Activated CD4-positive, alpha-beta memory T cell treated with anti-CD3 and anti-CD28 coated beads for 36 hours (primary cell): ENCODE measurements around the gene ABCB9. TPM values are rescaled to one million over a fixed set of nuclear protein-coding genes. Genes with fewer than 3 reads are reported as not detected.

ENCODE experiments used
- CTCF ChIA-PET: fragments of 350-600 bp; sonication (Branson Sonifier 250); formaldehyde crosslinking; loops from one replicate; lab custom pipeline; 2021; ENCODE audit warnings: antibody characterized with exemption, inconsistent platforms; lab: Charles Lee
- POLR2A ChIA-PET: fragments of 350-600 bp; sonication (Branson Sonifier 250); formaldehyde crosslinking; loops from one replicate; lab custom pipeline; 2021; ENCODE audit warnings: antibody characterized with exemption; lab: Charles Lee
- DNase-seq: peaks from one replicate; pipeline ENCODE4 v3.0.0-alpha.2; 2020
- H3K27ac Mint-ChIP-seq: one replicate; pipeline ENCODE4 v1.8.0; 2021; ENCODE audit warnings: mixed read lengths
- H3K27me3 Mint-ChIP-seq: one replicate; pipeline ENCODE4 v1.8.0; 2021; ENCODE audit warnings: mixed read lengths
- H3K36me3 Mint-ChIP-seq: one replicate; pipeline ENCODE4 v1.8.0; 2021; ENCODE audit warnings: mixed read lengths
- H3K4me1 Mint-ChIP-seq: one replicate; pipeline ENCODE4 v1.8.0; 2021; ENCODE audit warnings: low read depth, mixed read lengths
- H3K4me3 Mint-ChIP-seq: one replicate; pipeline ENCODE4 v1.8.0; 2021; ENCODE audit warnings: mild to moderate bottlenecking, mixed read lengths
- H3K9me3 Mint-ChIP-seq: one replicate; pipeline ENCODE4 v1.8.0; 2021; ENCODE audit warnings: mixed read lengths
- intact Hi-C: fragments of 100-400 bp; cut with micrococcal nuclease; formaldehyde crosslinking; loops from one replicate; pipeline ENCODE4 v1.15.1; 2023
- total RNA-seq, 2 experiments: library from RNA; stranded (reverse); gene quantifications; one replicate each; pipeline ENCODE4 v1.2.3, GENCODE V29; 2021

ABCB9 gene
- total RNA-seq, 2 experiments from 2014 or later, result 2.7 to 3.6 TPM

GRCh38 chr12:122887819-122888212 lies 78.4 kb downstream of the ABCB9 start:
- intact Hi-C loops, result loop anchor here (1.0 to 10.0 kb wide), 7 partner anchors 10 to 827 kb away; partner anchors contain the start of genes ATP6V0A2, MPHOSPH9, MTRFR and OGFOD2

GRCh38 chr12:122886851-122887818 lies 79.1 kb downstream of the ABCB9 start:
- peak overlapping the region; percentile 70 for H3K4me3 Mint-ChIP-seq
- H3K27ac Mint-ChIP-seq, result peak overlapping the region; percentile 88
- H3K4me1 Mint-ChIP-seq, result peaks cover 74% of the 10 kb centered on the region
- ChIA-PET CTCF (interaction anchor here (2.5 kb wide), 1 partner anchor 15 kb away, joined by 15 read pairs; no protein-coding TSS in a partner anchor), POLR2A (interaction anchor here (0.7 kb wide), 2 partner anchors 15 to 335 kb away, joined by 3 read pairs; no protein-coding TSS in a partner anchor)
- H3K27me3 Mint-ChIP-seq, result peaks cover 7% of the 10 kb centered on the region
- no peaks in the 10 kb centered on the region for H3K9me3 Mint-ChIP-seq
- intact Hi-C loops, result loop anchor here (1.0 to 10.0 kb wide), 5 partner anchors 11 to 828 kb away; partner anchors contain the start of genes ATP6V0A2, MPHOSPH9 and MTRFR
- H3K36me3 Mint-ChIP-seq, result peaks cover 3% of the 10 kb centered on the region
- peak; percentile 84 for DNase-seq

More at GRCh38 chr12:122887819-122888212, 78.4 kb downstream of the ABCB9 start:
- Mint-ChIP-seq H3K27ac (peak overlapping the region; percentile 88), H3K9me3 (no peaks in the 10 kb centered on the region), H3K27me3 (peaks cover 5% of the 10 kb centered on the region), H3K4me1 (peaks cover 79% of the 10 kb centered on the region), H3K36me3 (peaks cover 3% of the 10 kb centered on the region), H3K4me3 (peak overlapping the region; percentile 70)
- ChIA-PET POLR2A (interaction anchor here (0.7 to 1.2 kb wide), 5 partner anchors 9 to 335 kb away, joined by 3 to 4 read pairs (median 3); no protein-coding TSS in a partner anchor), CTCF (interaction anchor here (1.0 to 2.5 kb wide), 5 partner anchors 10 to 94 kb away, joined by 3 to 15 read pairs (median 5); no protein-coding TSS in a partner anchor)
- no peak for DNase-seq

GRCh38 chr12:122886161-122886560 lies 80.1 kb downstream of the ABCB9 start:
- Mint-ChIP-seq H3K4me3 (no peak overlapping the region), H3K27ac (no peak overlapping the region), H3K9me3 (no peaks in the 10 kb centered on the region), H3K36me3 (peaks cover 3% of the 10 kb centered on the region), H3K4me1 (peaks cover 74% of the 10 kb centered on the region), H3K27me3 (peaks cover 9% of the 10 kb centered on the region)
- DNase-seq, result no peak
- intact Hi-C loops, result loop anchor here (2.0 to 10.0 kb wide), 4 partner anchors 61 to 829 kb away; partner anchors contain the start of genes ATP6V0A2, MPHOSPH9 and MTRFR
- POLR2A ChIA-PET, result no interaction called here
- CTCF ChIA-PET, result interaction anchor here (1.0 to 1.9 kb wide), 4 partner anchors 14 to 92 kb away, joined by 4 to 6 read pairs (median 6); no protein-coding TSS in a partner anchor

DNA sequence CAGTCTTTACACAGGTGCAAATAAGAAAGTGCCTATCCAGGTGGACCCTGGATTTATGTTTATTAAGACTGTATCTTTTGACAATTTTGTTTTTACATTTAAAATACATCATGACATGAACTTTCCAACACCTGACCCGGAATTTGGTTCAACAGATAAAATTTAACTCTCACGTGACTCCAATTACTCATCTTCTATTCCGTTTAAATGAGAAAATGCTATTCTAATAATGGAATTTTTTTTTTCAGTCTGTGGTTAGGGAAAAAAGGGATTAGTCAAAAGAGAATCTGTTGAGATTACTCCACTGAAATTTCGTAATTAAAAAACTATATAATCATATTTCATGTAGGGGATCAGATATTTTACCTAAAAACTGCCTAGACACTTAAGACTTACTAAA lies 81.4 kb downstream of the ABCB9 start:
- Mint-ChIP-seq H3K4me1 (peaks cover 72% of the 10 kb centered on the region), H3K27ac (no peak overlapping the region), H3K4me3 (no peak overlapping the region), H3K27me3 (peaks cover 16% of the 10 kb centered on the region), H3K9me3 (no peaks in the 10 kb centered on the region), H3K36me3 (peaks cover 6% of the 10 kb centered on the region)
- ChIA-PET CTCF (interaction anchor here (0.7 to 1.9 kb wide), 3 partner anchors 51 to 91 kb away, joined by 4 to 6 read pairs (median 6); no protein-coding TSS in a partner anchor), POLR2A (no interaction called here)
- intact Hi-C loops, result loop anchor here (5.0 to 10.0 kb wide), 3 partner anchors 192 to 830 kb away; partner anchors contain the start of genes ATP6V0A2, MPHOSPH9 and MTRFR
- no peak for DNase-seq

DNA sequence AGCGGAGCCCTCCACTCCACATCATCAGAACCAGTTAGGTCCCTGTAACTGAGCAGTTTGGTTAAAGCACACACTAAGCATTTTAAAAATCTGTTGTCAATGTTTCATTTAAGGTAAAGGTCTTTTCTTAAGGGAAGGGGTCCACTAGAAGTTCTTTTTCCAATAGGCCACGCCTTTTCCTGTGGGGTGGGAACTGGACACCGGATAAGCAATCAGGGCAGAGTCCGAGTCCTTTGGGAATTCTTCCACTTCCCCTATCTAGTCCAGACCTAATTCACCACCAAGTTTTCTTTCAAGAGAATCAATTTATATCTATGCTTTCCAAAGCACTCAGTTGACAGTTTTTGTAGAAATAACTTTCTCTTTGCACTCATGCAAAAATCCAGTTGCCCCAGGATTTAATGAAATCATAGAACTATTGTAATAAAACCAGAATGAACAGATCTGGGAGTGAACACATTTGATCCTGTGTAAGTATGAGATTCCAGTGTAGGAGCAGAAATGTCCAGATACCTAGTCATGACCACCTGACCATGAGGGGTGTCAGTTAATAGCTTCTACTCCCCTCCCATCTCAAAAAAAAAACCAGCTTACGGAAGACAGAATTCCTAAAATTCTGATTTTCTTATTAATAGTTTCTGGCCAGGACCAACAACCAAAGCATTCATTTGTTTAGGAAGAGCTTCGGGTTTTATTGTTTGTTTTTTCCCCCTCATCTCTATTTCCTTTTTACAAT lies 82.0 kb downstream of the ABCB9 start:
- no peak for DNase-seq
- Mint-ChIP-seq H3K4me1 (peaks cover 73% of the 10 kb centered on the region), H3K4me3 (no peak overlapping the region), H3K36me3 (peaks cover 6% of the 10 kb centered on the region), H3K9me3 (no peaks in the 10 kb centered on the region), H3K27me3 (peaks cover 19% of the 10 kb centered on the region), H3K27ac (no peak overlapping the region)
- CTCF ChIA-PET, result interaction anchor here (1.9 kb wide), 1 partner anchor 68 kb away, joined by 6 read pairs; no protein-coding TSS in a partner anchor
- POLR2A ChIA-PET, result interaction anchor here (2.3 kb wide), 1 partner anchor 10 kb away, joined by 7 read pairs; no protein-coding TSS in a partner anchor
- intact Hi-C loops, result loop anchor here (10.0 kb wide), 2 partner anchors 351 to 831 kb away; partner anchors contain the start of genes ATP6V0A2, MPHOSPH9 and MTRFR

DNA sequence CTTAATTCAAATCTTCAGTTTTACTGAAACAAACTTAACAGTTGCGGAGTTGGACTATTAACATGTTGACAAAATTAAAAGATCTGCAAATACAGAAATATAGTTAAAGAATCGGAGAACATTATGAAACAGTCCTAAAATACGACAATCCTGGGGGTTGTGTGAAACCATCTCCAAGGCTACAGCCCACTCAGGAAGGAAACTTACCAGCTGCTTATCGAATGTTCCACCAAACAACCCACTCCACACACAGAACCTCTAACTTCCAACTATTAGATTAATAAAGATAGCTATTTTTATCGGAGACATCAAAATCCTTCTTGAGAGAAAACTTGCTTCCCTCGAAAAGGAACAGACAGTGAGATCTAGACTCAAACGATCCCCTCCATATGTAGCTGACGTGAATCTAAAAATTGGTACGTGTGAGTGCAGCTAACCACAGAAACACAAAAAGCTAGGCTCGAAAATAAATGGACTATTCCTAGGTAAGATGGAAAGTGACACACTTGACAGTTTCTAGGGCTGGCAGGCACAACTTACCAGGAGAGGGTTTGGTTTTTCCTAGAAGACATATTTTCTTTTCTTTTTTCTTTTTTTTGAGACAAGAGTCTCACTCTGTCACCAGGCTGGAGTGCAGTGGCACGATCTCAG lies 83.2 kb downstream of the ABCB9 start:
- Mint-ChIP-seq H3K27me3 (peaks cover 25% of the 10 kb centered on the region), H3K27ac (no peak overlapping the region), H3K36me3 (peaks cover 6% of the 10 kb centered on the region), H3K4me3 (no peak overlapping the region), H3K4me1 (peaks cover 72% of the 10 kb centered on the region), H3K9me3 (no peaks in the 10 kb centered on the region)
- intact Hi-C loops, result loop anchor here (2.0 to 10.0 kb wide), 3 partner anchors 16 to 832 kb away; partner anchors contain the start of genes ATP6V0A2, MPHOSPH9 and MTRFR
- ChIA-PET POLR2A (interaction anchor here (1.4 to 2.3 kb wide), 3 partner anchors 11 to 15 kb away, joined by 5 to 7 read pairs (median 6); no protein-coding TSS in a partner anchor), CTCF (interaction anchor here (1.2 to 3.9 kb wide), 5 partner anchors 11 to 89 kb away, joined by 4 to 25 read pairs (median 10); partner anchors contain the start of gene VPS37B)
- DNase-seq, result no peak

- intact Hi-C loops, result loop anchor here (1.0 to 10.0 kb wide), 3 partner anchors 72 to 834 kb away; partner anchors contain the start of genes ATP6V0A2, MPHOSPH9 and MTRFR
- H3K27me3 Mint-ChIP-seq, result peaks cover 26% of the 10 kb centered on the region
- peak; percentile 49 for DNase-seq
- H3K36me3 Mint-ChIP-seq, result peaks cover 11% of the 10 kb centered on the region
- ChIA-PET CTCF (interaction anchor here (0.6 to 3.9 kb wide), 14 partner anchors 8 to 357 kb away, joined by 3 to 25 read pairs (median 6); partner anchors contain the start of gene VPS37B), POLR2A (no interaction called here)
- H3K4me3 Mint-ChIP-seq, result no peak overlapping the region
- peaks cover 71% of the 10 kb centered on the region for H3K4me1 Mint-ChIP-seq
- no peaks in the 10 kb centered on the region for H3K9me3 Mint-ChIP-seq
- H3K27ac Mint-ChIP-seq, result no peak overlapping the region
These were observed 85.6 kb downstream of the ABCB9 start for GRCh38 chr12:122880668-122881067.

DNA sequence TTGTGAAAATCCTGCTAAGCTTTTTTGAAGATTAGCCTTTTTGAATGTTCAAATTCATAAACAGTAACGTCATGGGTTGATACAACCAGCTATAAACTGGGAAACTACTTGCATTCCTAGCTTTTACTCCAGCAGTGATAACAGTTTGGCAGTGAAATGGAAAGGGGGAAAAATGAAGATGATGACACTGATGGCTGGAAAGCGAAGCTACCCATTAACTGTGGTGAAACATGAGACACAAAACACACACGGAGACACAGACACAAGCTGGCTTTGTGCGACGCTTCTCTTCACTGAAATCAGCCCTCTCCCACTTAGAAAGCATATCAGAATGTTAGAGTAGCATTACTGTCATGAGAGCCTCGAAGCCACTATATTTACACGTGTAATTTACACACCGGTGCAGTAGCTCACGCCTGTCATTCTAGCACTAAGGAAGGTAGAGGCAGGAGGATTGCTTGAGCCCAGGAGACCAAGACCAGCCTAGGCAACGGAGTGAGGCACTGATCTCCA lies 86.1 kb downstream of the ABCB9 start:
- H3K4me3 Mint-ChIP-seq, result no peak overlapping the region
- DNase-seq, result no peak
- CTCF ChIA-PET, result interaction anchor here (0.6 to 3.9 kb wide), 13 partner anchors 9 to 358 kb away, joined by 3 to 25 read pairs (median 6); partner anchors contain the start of gene VPS37B
- POLR2A ChIA-PET, result interaction anchor here (0.7 kb wide), 1 partner anchor 19 kb away, joined by 3 read pairs; no protein-coding TSS in a partner anchor
- no peaks in the 10 kb centered on the region for H3K9me3 Mint-ChIP-seq
- peaks cover 26% of the 10 kb centered on the region for H3K27me3 Mint-ChIP-seq
- H3K4me1 Mint-ChIP-seq, result peaks cover 76% of the 10 kb centered on the region
- intact Hi-C loops, result loop anchor here (1.0 to 10.0 kb wide), 3 partner anchors 72 to 835 kb away; partner anchors contain the start of genes ATP6V0A2, MPHOSPH9 and MTRFR
- H3K36me3 Mint-ChIP-seq, result peaks cover 11% of the 10 kb centered on the region
- no peak overlapping the region for H3K27ac Mint-ChIP-seq
